K562 (cell line): Measurements from ENCODE around the gene ARHGAP26. TPM values are rescaled to one million over a fixed set of nuclear protein-coding genes. Genes with fewer than 3 reads are reported as not detected.

Source experiments
- ATAC-seq: fragments of 200-7000 bp; cut with Tn5 transposase; 3 replicates; pipeline ENCODE4 v1.9.1; 2020; ENCODE audit warnings: moderate library complexity
- BruUV-seq: library from RNA; stranded (reverse); fragments of 400-500 nt; replicated peaks from 2 replicates; lab custom pipeline; 2021; lab: Mats Ljungman, UMichigan
- CTCF ChIA-PET: fragments of 300-600 bp; formaldehyde crosslinking; extraction: SDS; loops from one replicate; lab custom pipeline; 2021; ENCODE audit warnings: low intra/inter-chr PET ratio; lab: Yijun Ruan, JAX
- POLR2A ChIA-PET: fragments of 300-600, 350-650 bp; sonication (Branson Sonifier 250); formaldehyde crosslinking; extraction: SDS; loops from one replicate; lab custom pipeline; 2021; ENCODE audit warnings: antibody characterized with exemption, inconsistent platforms; lab: Yijun Ruan, JAX
- DNase-seq, 4 experiments: peaks; one replicate each; pipeline versions ENCODE4 v3.0.0 to v3.0.0-alpha.2; 2011 to 2018; ENCODE audit warnings: low spot score in 3 of 4, mixed read lengths in 3 of 4; ENCODE audit errors: extremely low read depth in 1 of 4
- FAIRE-seq: peaks from 2 replicates; lab custom pipeline; 2011; peaks lifted over from hg19 to GRCh38; lab: Jason Lieb, UNC
- H2AFZ ChIP-seq: 2 replicates; pipeline ENCODE4 v1.6.0; 2011; ENCODE audit warnings: low read depth, low read length, control low read depth, inconsistent platforms
- H3K27ac ChIP-seq: fragments of 200-600 bp; 3 replicates; pipeline ENCODE4 v1.8.0; 2011; ENCODE audit warnings: low read depth, mild to moderate bottlenecking, control low read depth, inconsistent platforms, low read length, moderate library complexity, mixed read lengths; ENCODE audit errors: extremely low read depth
- H3K27me3 ChIP-seq, 2 experiments: fragments of 300-600 bp in 1 of 2; 2 replicates in 1 of 2; 3 replicates in 1 of 2; pipeline versions ENCODE4 v1.6.0 to v1.8.0; 2011; ENCODE audit warnings: inconsistent platforms in 2 of 2, low read length in 2 of 2, mild to moderate bottlenecking in 1 of 2, mixed read lengths in 1 of 2, moderate library complexity in 1 of 2; ENCODE audit not compliant: control insufficient read depth in 2 of 2, insufficient read depth in 2 of 2
- H3K36me3 ChIP-seq: fragments of 300-600 bp; 3 replicates; pipeline ENCODE4 v1.8.0; 2011; ENCODE audit warnings: mild to moderate bottlenecking, low read length, inconsistent platforms; ENCODE audit not compliant: control insufficient read depth, insufficient read depth
- H3K4me1 ChIP-seq, 2 experiments: fragments of 200-600 bp in 1 of 2; replicated peaks in 1 of 2; 2 replicates in 1 of 2; 3 replicates in 1 of 2; pipeline versions ENCODE4 v1.5.1 to v1.8.0; 2011; ENCODE audit warnings: inconsistent platforms in 2 of 2, low read length in 2 of 2, mild to moderate bottlenecking in 1 of 2, mixed read lengths in 1 of 2, moderate library complexity in 1 of 2; ENCODE audit not compliant: control insufficient read depth in 2 of 2, insufficient read depth in 2 of 2
- H3K4me2 ChIP-seq: 2 replicates; pipeline ENCODE4 v1.6.1; 2011; ENCODE audit warnings: low read length, control low read depth, inconsistent platforms, mixed read lengths; ENCODE audit not compliant: insufficient read depth
- H3K4me3 ChIP-seq: fragments of 200-600 bp; sonication (generic), shearing (Covaris generic); 2 replicates; pipeline ENCODE4 v1.5.1; 2016; ENCODE audit warnings: control low read depth, inconsistent platforms
- H3K79me2 ChIP-seq: fragments of 200-600 bp; 3 replicates; pipeline ENCODE4 v1.8.0; 2011; ENCODE audit warnings: low read length, inconsistent platforms; ENCODE audit not compliant: control insufficient read depth, insufficient read depth
- H3K9ac ChIP-seq, 2 experiments: 2 replicates each; pipeline versions ENCODE4 v1.6.0 to v1.6.1; 2011; ENCODE audit warnings: low read depth in 2 of 2, low read length in 2 of 2, control low read depth in 1 of 2, inconsistent platforms in 1 of 2, mild to moderate bottlenecking in 1 of 2, mixed read lengths in 1 of 2; ENCODE audit not compliant: insufficient read depth in 1 of 2
- H3K9me1 ChIP-seq: one replicate; pipeline ENCODE4 v1.6.0; 2011; ENCODE audit warnings: inconsistent platforms, mild to moderate bottlenecking, low read length, moderate library complexity; ENCODE audit not compliant: control insufficient read depth, insufficient read depth
- H3K9me3 ChIP-seq: replicated peaks from 2 replicates; pipeline ENCODE4 v1.5.1; 2011; ENCODE audit warnings: low read depth, low read length, inconsistent platforms; ENCODE audit not compliant: control insufficient read depth, insufficient read depth
- H4K20me1 ChIP-seq: replicated peaks from 2 replicates; pipeline ENCODE4 v1.6.1; 2011; ENCODE audit warnings: low read length, inconsistent platforms, mixed read lengths; ENCODE audit not compliant: control insufficient read depth, insufficient read depth
- ATF1 ChIP-seq, 2 experiments: fragments of 450-650 bp in 1 of 2; IDR thresholded peaks; 2 replicates each; pipeline ENCODE4 v1.6.1; 2016; ENCODE audit warnings: missing compliant biosample characterization in 1 of 2, missing genetic modification characterization in 1 of 2
- BACH1 ChIP-seq: fragments of 200-800 bp; sonication (Bioruptor generic); IDR thresholded peaks from 2 replicates; pipeline ENCODE4 v1.6.1; 2016; ENCODE audit warnings: missing genetic modification characterization, missing compliant biosample characterization
- CEBPG ChIP-seq, 3 experiments: fragments of 200-800 bp in 1 of 3; sonication (Bioruptor generic) in 1 of 3; sonication (generic) in 1 of 3; formaldehyde crosslinking in 1 of 3; IDR thresholded peaks in 2 of 3; conservative IDR thresholded peaks in 1 of 3; 2 replicates each; pipeline versions ENCODE4 v1.6.1 to v1.8.0; 2016 to 2022; ENCODE audit warnings: missing compliant biosample characterization in 2 of 3, missing genetic modification characterization in 2 of 3, mild to moderate bottlenecking in 1 of 3, missing genetic modification reagents in 1 of 3
- CTBP1 ChIP-seq: fragments of 450-650 bp; IDR thresholded peaks from 2 replicates; pipeline ENCODE4 v1.6.1; 2016; ENCODE audit warnings: borderline replicate concordance
- CXXC5 ChIP-seq: fragments of 250-450 bp; sonication (Bioruptor Pico); IDR thresholded peaks from 2 replicates; pipeline ENCODE4 v1.8.0; 2022; ENCODE audit warnings: inconsistent platforms, mild to moderate bottlenecking, moderate library complexity
- FOXJ3 ChIP-seq: sonication (generic); formaldehyde crosslinking; IDR thresholded peaks from 2 replicates; pipeline ENCODE4 v1.4.0; 2020; ENCODE audit warnings: mild to moderate bottlenecking, missing genetic modification reagents
- GABPA ChIP-seq: fragments of 200-800 bp; sonication (Bioruptor generic); conservative IDR thresholded peaks from 2 replicates; pipeline ENCODE4 v1.6.1; 2016; ENCODE audit warnings: low read depth, missing genetic modification characterization, missing compliant biosample characterization
- JUNB ChIP-seq: fragments of 450-650 bp; formaldehyde crosslinking; conservative IDR thresholded peaks from 2 replicates; pipeline ENCODE4 v1.4.0; 2020; ENCODE audit warnings: mild to moderate bottlenecking
- JUND ChIP-seq, 2 experiments: IDR thresholded peaks; 2 replicates in 1 of 2; 3 replicates in 1 of 2; pipeline ENCODE4 v1.6.1; 2011; ENCODE audit warnings: borderline replicate concordance in 2 of 2, low read depth in 2 of 2, low read length in 2 of 2, improper control_type of control experiment in 1 of 2, missing biosample characterization in 1 of 2, missing genetic modification characterization in 1 of 2, missing genetic modification reagents in 1 of 2
- MEIS2 ChIP-seq: fragments of 450-650 bp; IDR thresholded peaks from 2 replicates; pipeline ENCODE4 v1.6.1; 2014; ENCODE audit warnings: mild to moderate bottlenecking; ENCODE audit not compliant: partially characterized antibody
- NRF1 ChIP-seq, 2 experiments: fragments of 450-650 bp; IDR thresholded peaks in 1 of 2; conservative IDR thresholded peaks in 1 of 2; 2 replicates each; pipeline ENCODE4 v1.6.1; 2014; ENCODE audit warnings: mild to moderate bottlenecking in 2 of 2
- RAD21 ChIP-seq, 2 experiments: fragments of 250-450 bp in 1 of 2; fragments of 450-650 bp in 1 of 2; sonication (Bioruptor Pico) in 1 of 2; formaldehyde crosslinking in 1 of 2; IDR thresholded peaks in 1 of 2; conservative IDR thresholded peaks in 1 of 2; 2 replicates each; pipeline versions ENCODE4 v1.4.0 to v1.8.0; 2020 to 2022; ENCODE audit warnings: mild to moderate bottlenecking in 2 of 2, moderate library complexity in 1 of 2
- RCOR1 ChIP-seq, 2 experiments: IDR thresholded peaks; 2 replicates each; pipeline ENCODE4 v1.6.1; 2012; ENCODE audit warnings: low read depth in 2 of 2, low read length in 2 of 2, borderline replicate concordance in 1 of 2, improper control_type of control experiment in 1 of 2
- SMAD2 ChIP-seq: fragments of 150-350 bp; IDR thresholded peaks from 2 replicates; pipeline ENCODE4 v1.6.1; 2014; ENCODE audit warnings: low read depth, mild to moderate bottlenecking, low read length
- SPI1 ChIP-seq: IDR thresholded peaks from 2 replicates; pipeline ENCODE4 v1.6.1; 2011; ENCODE audit warnings: low read depth, low read length, control low read depth, borderline replicate concordance
- TEAD1 ChIP-seq, 2 experiments: fragments of 450-650 bp in 1 of 2; sonication (generic) in 1 of 2; formaldehyde crosslinking; IDR thresholded peaks; 2 replicates each; pipeline versions ENCODE4 v1.4.0 to v1.8.0; 2020 to 2022; ENCODE audit warnings: mild to moderate bottlenecking in 2 of 2, missing genetic modification reagents in 1 of 2
- ZC3H4 ChIP-seq: sonication (generic); formaldehyde crosslinking; IDR thresholded peaks from 2 replicates; pipeline ENCODE4 v1.9.0; 2021; ENCODE audit warnings: missing genetic modification reagents, borderline replicate concordance
- ZNF124 ChIP-seq: sonication (generic); formaldehyde crosslinking; IDR thresholded peaks from 2 replicates; pipeline ENCODE4 v1.8.1; 2022; ENCODE audit warnings: missing genetic modification reagents
- ZNF584 ChIP-seq: fragments of 200-800 bp; sonication (Bioruptor generic); IDR thresholded peaks from 2 replicates; pipeline ENCODE4 v1.6.1; 2016; ENCODE audit warnings: low read depth, mild to moderate bottlenecking, missing genetic modification characterization, missing compliant biosample characterization
- ZNF589 ChIP-seq: fragments of 200-800 bp; sonication (Bioruptor generic); IDR thresholded peaks from 2 replicates; pipeline ENCODE4 v1.6.1; 2016; ENCODE audit warnings: low read depth, missing genetic modification characterization, missing compliant biosample characterization
- ZNF766 ChIP-seq: fragments of 200-800 bp; sonication (Bioruptor generic); conservative IDR thresholded peaks from 2 replicates; pipeline ENCODE4 v1.6.1; 2016; ENCODE audit warnings: missing genetic modification characterization, missing compliant biosample characterization
- WGBS: fragments of 100-300 bp; shearing (Covaris generic); methylation state at CpG from one replicate; pipeline ENCODE4 v1.1.6; 2016; ENCODE audit warnings: low coverage, mixed read lengths; ENCODE audit not compliant: insufficient coverage; ENCODE audit errors: missing lambda C conversion rate; 5-methylcytosine and 5-hydroxymethylcytosine counted together
- in situ Hi-C: fragments of 300-500 bp; cut with MboI; formaldehyde crosslinking; loops from 4 replicates; pipeline ENCODE4 v1.15.0; 2018; ENCODE audit warnings: inconsistent platforms, mixed read lengths
- intact Hi-C: fragments of 100-400 bp; cut with micrococcal nuclease; formaldehyde crosslinking; loops from 2 replicates; pipeline ENCODE4 v1.14.2; 2022
- polyA plus RNA-seq, 8 experiments: library from polyadenylated mRNA; depleted of rRNA in 4 of 8; stranded (reverse) in 5 of 8; unstranded in 3 of 8; fragments of >200 nt; fragmentation: Nextera tagmentation in 2 of 8; fragmentation: Illumina TruSeq in 1 of 8; extraction: Ambion mirVana in 2 of 8; extraction: Trizol in 1 of 8; gene quantifications; 2 replicates each; pipeline versions ENCODE4 v1.2.1 to v1.2.3, GENCODE V29; 2011 to 2014; ENCODE audit warnings: inconsistent platforms in 1 of 8, missing spikeins in 1 of 8
- total RNA-seq, 7 experiments: library from RNA; depleted of rRNA in 6 of 7; stranded (reverse); fragments of >200 nt in 6 of 7; fragmentation: Illumina TruSeq in 2 of 7; extraction: Trizol in 2 of 7; gene quantifications; 2 replicates each; pipeline versions ENCODE4 v1.2.1 to v1.2.3, GENCODE V29; 2011 to 2021; ENCODE audit warnings: low replicate concordance in 1 of 7

The ARHGAP26 gene
- total and polyA plus RNA-seq, 9 of the 15 experiments (the other 6 are each of a cell fraction or from before 2014, with no cell fraction given) = 0.13 to 1.1 (median 0.55) TPM

DNA sequence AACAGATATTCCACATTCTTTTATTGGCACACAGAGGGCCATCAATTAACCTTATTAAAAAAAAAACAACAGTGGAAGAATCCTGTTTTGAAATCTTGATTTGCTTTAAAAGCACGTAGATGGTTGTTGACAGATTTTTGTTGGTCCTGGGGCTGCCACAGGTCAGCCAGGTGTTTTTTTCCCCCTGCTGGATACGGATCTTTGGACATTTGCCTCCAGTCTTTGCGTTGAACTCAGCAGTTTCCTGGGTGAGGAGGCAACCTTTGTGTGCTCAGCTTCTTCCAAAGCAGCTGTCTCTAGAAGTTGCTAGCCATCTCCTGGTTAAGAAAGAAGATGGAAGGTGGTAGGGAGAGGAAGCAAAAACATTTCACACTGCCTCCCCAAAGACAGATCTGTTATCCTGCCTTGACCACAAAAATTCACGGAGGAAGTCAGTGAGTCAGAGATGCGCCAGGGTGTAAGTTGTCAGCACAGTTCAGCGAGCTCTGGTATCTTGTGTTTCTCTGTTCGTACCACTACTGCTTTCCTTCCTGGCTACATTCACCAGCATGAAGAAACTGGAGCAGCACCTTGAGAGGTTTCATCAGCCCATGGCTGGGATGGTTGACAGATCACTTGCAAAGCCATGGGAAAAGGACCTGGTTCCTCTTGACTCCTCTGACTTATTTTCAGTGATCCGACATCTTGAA is 207.3 kb downstream of the ARHGAP26 start:
- H3K4me2 ChIP-seq = no peak overlapping the region; the same call in 1 of the 2 replicates
- CTCF ChIA-PET = no interaction called here
- TF ChIP-seq CTBP1 = peak; percentile 49; the same call in 1 of the 2 replicates
- no peak for TF ChIP-seq ZNF124 (CRISPR knock-in tag)
- TF ChIP-seq CEBPG (CRISPR knock-in tag; IDR thresholded peaks at IDR 0.05) = no peak
- TF ChIP-seq CEBPG (tag; conservative IDR thresholded peaks at IDR 0.05 in 1 of 2, IDR thresholded peaks at IDR 0.05 in 1 of 2) = 0 out of 4 replicates have a peak, but pooled peaks of 1 of the 2 experiments have one; percentile 10
- no peak for TF ChIP-seq FOXJ3 (CRISPR knock-in tag)
- 0 out of 4 replicates have a peak, but pooled peaks of 1 of the 2 experiments have one; percentile 24 for TF ChIP-seq RCOR1 (IDR thresholded peaks at IDR 0.05; ENCODE audit: borderline replicate concordance in 1 of 2, low read depth in 2 of 2, low read length in 2 of 2)
- TF ChIP-seq GABPA (tag) = peak; percentile 59
- TF ChIP-seq ATF1 (CRISPR knock-in tag; IDR thresholded peaks at IDR 0.05) = no peak
- no peak for TF ChIP-seq ATF1 (tag; IDR thresholded peaks at IDR 0.05)
- peak; percentile 37; the same call in 1 of the 2 replicates for TF ChIP-seq ZNF584 (CRISPR knock-in tag)
- TF ChIP-seq SMAD2 = no peak
- peak; percentile 47; the same call in 1 of the 2 replicates for TF ChIP-seq JUND (IDR thresholded peaks at IDR 0.05; ENCODE audit: borderline replicate concordance, low read depth, low read length)
- TF ChIP-seq JUND (tag; IDR thresholded peaks at IDR 0.05; ENCODE audit: borderline replicate concordance, low read depth, low read length) = peak; percentile 33; the same call in 1 of the 3 replicates
- peak in 1 of 2 experiments; percentile 17; a peak in 1 of 4 replicates for TF ChIP-seq RAD21 (CRISPR knock-in tag; conservative IDR thresholded peaks at IDR 0.05 in 1 of 2, IDR thresholded peaks at IDR 0.05 in 1 of 2)
- peak; percentile 44; the same call in 1 of the 2 replicates for TF ChIP-seq BACH1 (tag)
- TF ChIP-seq MEIS2 = no peak
- no peak for TF ChIP-seq ZC3H4 (CRISPR knock-in tag)
- TF ChIP-seq NRF1 (conservative IDR thresholded peaks at IDR 0.05 in 1 of 2, IDR thresholded peaks at IDR 0.05 in 1 of 2) = peak; percentile 30 to 54; a peak in 2 of 4 replicates
- peak in 1 of 2 experiments; percentile 75; a peak in 1 of 4 replicates for TF ChIP-seq TEAD1 (CRISPR knock-in tag; IDR thresholded peaks at IDR 0.05)
- peak; percentile 46; the same call in 1 of the 2 replicates for TF ChIP-seq SPI1
- TF ChIP-seq JUNB (CRISPR knock-in tag) = no peak
- 0 out of 2 replicates have a peak, but pooled peaks have one; percentile 26 for TF ChIP-seq ZNF589 (CRISPR knock-in tag)
- 0 out of 2 replicates have a peak, but pooled peaks have one; percentile 16 for TF ChIP-seq CXXC5 (CRISPR knock-in tag)
- TF ChIP-seq ZNF766 = 0 out of 2 replicates have a peak, but pooled peaks have one; percentile 45

More for the DNA sequence above, 207.3 kb downstream of the ARHGAP26 start:
- Histone ChIP-seq H3K9ac (no peak overlapping the region), H3K4me3 (no peak overlapping the region), H4K20me1 (no peaks in the 10 kb centered on the region), H3K4me1 (no peaks in the 10 kb centered on the region; a peak in 1 of 5 replicates), H3K27ac (no peak overlapping the region), H3K27me3 (peaks cover 3 to 15% of the 10 kb centered on the region in 2 experiments; a peak in 2 of 5 replicates), H3K79me2 (no peaks in the 10 kb centered on the region), H3K36me3 (no peaks in the 10 kb centered on the region), H2AFZ (no peak overlapping the region), H3K9me3 (no peaks in the 10 kb centered on the region), H3K9me1 (no peaks in the 10 kb centered on the region)
- peak in 2 of 4 experiments; percentile 14 to 16 for DNase-seq
- POLR2A ChIA-PET = no interaction called here
- no TSS peak for BruUV-seq
- intact Hi-C loops = no loop called here
- FAIRE-seq = no peak
- in situ Hi-C loops = no loop called here
- WGBS = under 1% methylated on average over 8 of the region's 8 CpGs
- ATAC-seq = peak; percentile 56
